Neural cell (in vitro differentiated cells): ENCODE results near the gene UNC13B.

Experiments
- CTCF ChIP-seq: fragments of 450-650 bp; IDR thresholded peaks from 2 replicates; pipeline ENCODE4 v1.5.1; 2014; ENCODE audit warnings: antibody characterized with exemption, mild to moderate bottlenecking, moderate library complexity; ENCODE audit not compliant: poor library complexity, severe bottlenecking
- EP300 ChIP-seq: fragments of 450-650 bp; conservative IDR thresholded peaks from 2 replicates; pipeline ENCODE4 v1.6.1; 2014; ENCODE audit warnings: antibody characterized with exemption, mild to moderate bottlenecking, moderate library complexity; ENCODE audit not compliant: poor library complexity, severe bottlenecking
- EZH2 ChIP-seq: fragments of 200-600, 300-800 bp; shearing (Covaris generic), sonication (generic); IDR thresholded peaks from 2 replicates; pipeline ENCODE4 v1.6.1; 2014; ENCODE audit warnings: antibody characterized with exemption, low read length, borderline replicate concordance, mild to moderate bottlenecking; ENCODE audit not compliant: insufficient read depth, poor library complexity, severe bottlenecking
- MXI1 ChIP-seq: fragments of 450-650 bp; conservative IDR thresholded peaks from 2 replicates; pipeline ENCODE4 v1.6.1; 2014; ENCODE audit warnings: antibody characterized with exemption, mild to moderate bottlenecking; ENCODE audit not compliant: poor library complexity, severe bottlenecking
- POLR2AphosphoS5 ChIP-seq: IDR thresholded peaks from 2 replicates; pipeline ENCODE4 v1.6.1; 2012
- RAD21 ChIP-seq: fragments of 450-650 bp; conservative IDR thresholded peaks from 2 replicates; pipeline ENCODE4 v1.6.1; 2014; ENCODE audit warnings: antibody characterized with exemption, mild to moderate bottlenecking, moderate library complexity
- TAF1 ChIP-seq: IDR thresholded peaks from 2 replicates; pipeline ENCODE4 v1.6.1; 2012; ENCODE audit warnings: low read depth

GRCh38 chr9:35367451-35367850 lies 205.6 kb downstream of the UNC13B start:
- no peak for TF ChIP-seq CTCF
- no peak for TF ChIP-seq EZH2
- TF ChIP-seq POLR2AphosphoS5: no peak
- TF ChIP-seq EP300: no peak
- no peak for TF ChIP-seq MXI1
- TF ChIP-seq TAF1: no peak
- TF ChIP-seq RAD21: no peak
